ENCODE data around the gene INSM2.
A peak's percentile ranks its signal among the peaks of the same experiment; 100 is the strongest.

INSM2 gene

GRCh38 chr14:35533357-35534207 lies at the start of gene INSM2:
Gene INSM2, plus strand, starts transcription at chr14:35534164. Its CDS starts 89 bp downstream, at chr14:35534253.
- DNase-seq (ENCODE audit: low read depth) = peak; percentile 30

- DNase-seq (ENCODE audit: low read depth) = no peak
Observed at GRCh38 chr14:35492569-35493014, 41.4 kb upstream of the INSM2 start.

GRCh38 chr14:35495278-35495677 lies 38.7 kb upstream of the INSM2 start:
- no peak for DNase-seq (ENCODE audit: low read depth)

GRCh38 chr14:35499180-35499579 lies 34.8 kb upstream of the INSM2 start:
- DNase-seq (ENCODE audit: low read depth) = no peak

GRCh38 chr14:35503646-35504045 lies 30.3 kb upstream of the INSM2 start:
- DNase-seq (ENCODE audit: low read depth) = no peak

GRCh38 chr14:35504260-35504659 lies 29.7 kb upstream of the INSM2 start:
- no peak for DNase-seq (ENCODE audit: low read depth)

- DNase-seq (ENCODE audit: low read depth) = no peak
Observed at GRCh38 chr14:35506461-35506860, 27.5 kb upstream of the INSM2 start.

GRCh38 chr14:35506927-35507326 lies 27.0 kb upstream of the INSM2 start:
- DNase-seq (ENCODE audit: low read depth) = no peak

GRCh38 chr14:35509846-35510245 lies 24.1 kb upstream of the INSM2 start:
- DNase-seq (ENCODE audit: low read depth) = no peak

GRCh38 chr14:35512765-35513164 lies 21.2 kb upstream of the INSM2 start:
- no peak for DNase-seq (ENCODE audit: low read depth)

- DNase-seq (ENCODE audit: low read depth) = no peak
Observed at GRCh38 chr14:35515916-35516315, 18.0 kb upstream of the INSM2 start.

GRCh38 chr14:35519986-35520385 lies 14.0 kb upstream of the INSM2 start:
- no peak for DNase-seq (ENCODE audit: low read depth)

GRCh38 chr14:35525695-35526094 lies 8.3 kb upstream of the INSM2 start:
- DNase-seq (ENCODE audit: low read depth) = no peak

GRCh38 chr14:35526962-35527361 lies 7.0 kb upstream of the INSM2 start:
- DNase-seq (ENCODE audit: low read depth) = no peak

- no peak for DNase-seq (ENCODE audit: low read depth)
Observed at GRCh38 chr14:35531960-35532747, 1.8 kb upstream of the INSM2 start.

- no peak for DNase-seq (ENCODE audit: low read depth)
Observed at GRCh38 chr14:35532783-35533356, 1.1 kb upstream of the INSM2 start.

GRCh38 chr14:35534208-35534872 lies 376 bp downstream of the INSM2 start:
- DNase-seq (ENCODE audit: low read depth) = peak; percentile 13

- peak; percentile 54 for DNase-seq (ENCODE audit: low read depth)
Observed at GRCh38 chr14:35534873-35535482, 1.0 kb downstream of the INSM2 start.

GRCh38 chr14:35535483-35536112 lies 1.6 kb downstream of the INSM2 start:
- no peak for DNase-seq (ENCODE audit: low read depth)

- no peak for DNase-seq (ENCODE audit: low read depth)
Observed at GRCh38 chr14:35539969-35540368, 6.0 kb downstream of the INSM2 start.

- no peak for DNase-seq (ENCODE audit: low read depth)
Observed at GRCh38 chr14:35543006-35543405, 9.0 kb downstream of the INSM2 start.

All from amniotic epithelial cell (primary cell).